ENCODE measurements around the gene LRRC36.
A peak's percentile ranks its signal among the peaks of the same experiment; 100 is the strongest.

LRRC36 gene

GRCh38 chr16:67425580-67425979 lies 99.0 kb downstream of the LRRC36 start:
- no peaks in the 10 kb centered on the region for H3K36me3 Mint-ChIP-seq
- no peak overlapping the region for H3K4me3 Mint-ChIP-seq
- H3K9me3 Mint-ChIP-seq (ENCODE audit: low read depth) = no peaks in the 10 kb centered on the region
- peaks cover 17% of the 10 kb centered on the region for H3K27me3 Mint-ChIP-seq
- H3K27ac Mint-ChIP-seq = no peak overlapping the region
- H3K4me1 Mint-ChIP-seq (ENCODE audit: low read depth) = peaks cover 2% of the 10 kb centered on the region

- H3K4me1 Mint-ChIP-seq (ENCODE audit: low read depth) = peaks cover 2% of the 10 kb centered on the region
- H3K4me3 Mint-ChIP-seq = no peak overlapping the region
- H3K27me3 Mint-ChIP-seq = peaks cover 17% of the 10 kb centered on the region
- H3K27ac Mint-ChIP-seq = no peak overlapping the region
- H3K36me3 Mint-ChIP-seq = no peaks in the 10 kb centered on the region
- no peaks in the 10 kb centered on the region for H3K9me3 Mint-ChIP-seq (ENCODE audit: low read depth)
Measured at GRCh38 chr16:67426022-67426421, 99.4 kb downstream of the LRRC36 start.

DNA sequence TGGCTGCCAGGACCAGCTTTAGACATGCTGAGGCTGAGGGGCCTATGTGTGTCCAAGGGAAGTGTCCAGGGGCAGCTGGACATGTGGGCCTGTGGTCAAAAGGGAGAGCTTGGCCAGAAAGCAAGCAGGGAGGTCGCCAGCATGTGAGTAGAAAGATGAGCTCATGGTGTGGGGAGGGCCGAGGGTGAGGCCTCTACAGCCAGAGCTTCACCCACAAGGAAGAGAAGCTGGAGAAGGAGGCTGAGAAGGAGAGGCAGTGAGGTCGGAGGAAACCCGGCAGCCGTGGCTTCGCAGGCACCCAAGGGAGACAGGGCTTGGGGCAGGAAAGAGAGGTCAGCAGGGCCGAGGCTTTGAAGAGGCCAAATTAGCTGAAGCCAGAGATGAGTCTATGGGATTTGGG lies 100.3 kb downstream of the LRRC36 start:
- peaks cover 6% of the 10 kb centered on the region for H3K4me1 Mint-ChIP-seq (ENCODE audit: low read depth)
- H3K9me3 Mint-ChIP-seq (ENCODE audit: low read depth) = no peaks in the 10 kb centered on the region
- no peaks in the 10 kb centered on the region for H3K36me3 Mint-ChIP-seq
- peaks cover 17% of the 10 kb centered on the region for H3K27me3 Mint-ChIP-seq
- H3K4me3 Mint-ChIP-seq = no peak overlapping the region
- H3K27ac Mint-ChIP-seq = no peak overlapping the region

DNA sequence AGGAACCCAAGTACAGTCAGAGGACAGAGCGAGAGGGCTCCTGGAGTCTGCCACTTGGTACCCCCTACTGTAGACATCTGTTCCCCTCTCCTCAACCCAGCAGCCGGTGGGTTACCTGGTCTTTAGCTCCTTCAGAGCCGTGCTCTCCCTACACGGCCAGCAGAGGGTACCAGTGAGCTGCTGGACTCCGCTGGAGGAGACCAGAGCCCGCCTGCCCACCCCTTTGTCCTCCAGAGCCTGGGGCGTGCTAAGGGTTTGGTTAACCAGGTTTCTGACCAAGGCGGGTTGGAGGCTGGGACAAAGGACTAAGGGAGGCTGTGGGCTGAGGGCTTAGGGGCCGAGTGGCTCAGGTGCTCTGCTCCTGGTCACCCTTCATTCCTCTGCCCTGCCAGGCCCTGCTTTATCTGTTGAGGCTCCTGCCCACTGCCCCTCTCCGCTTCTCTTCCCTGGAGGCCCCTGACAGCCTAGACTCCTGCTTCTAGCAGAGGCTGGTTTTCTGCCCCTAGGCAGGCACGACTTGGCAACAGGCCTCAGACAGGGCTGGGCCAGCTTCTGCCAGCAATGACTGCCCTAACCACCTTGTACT lies 101.6 kb downstream of the LRRC36 start:
- no peaks in the 10 kb centered on the region for H3K9me3 Mint-ChIP-seq (ENCODE audit: low read depth)
- H3K27ac Mint-ChIP-seq = no peak overlapping the region
- no peaks in the 10 kb centered on the region for H3K36me3 Mint-ChIP-seq
- H3K4me3 Mint-ChIP-seq = no peak overlapping the region
- H3K27me3 Mint-ChIP-seq = peaks cover 18% of the 10 kb centered on the region
- H3K4me1 Mint-ChIP-seq (ENCODE audit: low read depth) = peaks cover 10% of the 10 kb centered on the region

- H3K27me3 Mint-ChIP-seq = peaks cover 18% of the 10 kb centered on the region
- peak overlapping the region; percentile 84 for H3K4me3 Mint-ChIP-seq
- H3K9me3 Mint-ChIP-seq (ENCODE audit: low read depth) = no peaks in the 10 kb centered on the region
- no peaks in the 10 kb centered on the region for H3K36me3 Mint-ChIP-seq
- no peak overlapping the region for H3K27ac Mint-ChIP-seq
- peaks cover 11% of the 10 kb centered on the region for H3K4me1 Mint-ChIP-seq (ENCODE audit: low read depth)
Measured at GRCh38 chr16:67429053-67429798, 102.6 kb downstream of the LRRC36 start.

- Mint-ChIP-seq H3K4me1 (ENCODE audit: low read depth) (peaks cover 11% of the 10 kb centered on the region), H3K27ac (peak overlapping the region; percentile 73), H3K36me3 (no peaks in the 10 kb centered on the region), H3K4me3 (peak overlapping the region; percentile 84), H3K27me3 (peaks cover 18% of the 10 kb centered on the region), H3K9me3 (ENCODE audit: low read depth) (no peaks in the 10 kb centered on the region)
Measured at GRCh38 chr16:67429799-67430503, 103.3 kb downstream of the LRRC36 start.

- H3K27ac Mint-ChIP-seq = peak overlapping the region; percentile 73
- peaks cover 11% of the 10 kb centered on the region for H3K4me1 Mint-ChIP-seq (ENCODE audit: low read depth)
- H3K9me3 Mint-ChIP-seq (ENCODE audit: low read depth) = no peaks in the 10 kb centered on the region
- peaks cover 16% of the 10 kb centered on the region for H3K27me3 Mint-ChIP-seq
- H3K4me3 Mint-ChIP-seq = peak overlapping the region; percentile 84
- H3K36me3 Mint-ChIP-seq = no peaks in the 10 kb centered on the region
Measured at GRCh38 chr16:67430504-67430976, 103.9 kb downstream of the LRRC36 start.

- H3K27me3 Mint-ChIP-seq = peaks cover 16% of the 10 kb centered on the region
- H3K4me1 Mint-ChIP-seq (ENCODE audit: low read depth) = peaks cover 11% of the 10 kb centered on the region
- peak within 1 kb of the TSS; percentile 73 for H3K27ac Mint-ChIP-seq
- H3K36me3 Mint-ChIP-seq = no peaks in the 10 kb centered on the region
- no peaks in the 10 kb centered on the region for H3K9me3 Mint-ChIP-seq (ENCODE audit: low read depth)
- peak within 1 kb of the TSS; percentile 84 for H3K4me3 Mint-ChIP-seq
Measured at GRCh38 chr16:67430977-67431774, 104.6 kb downstream of the LRRC36 start, which contains the start of gene HSD11B2. Gene HSD11B2 (plus strand): TSS chr16:67431121. CDS start chr16:67431249, 128 bp downstream.

- peak overlapping the region; percentile 69 for H3K4me3 Mint-ChIP-seq
- no peak overlapping the region for H3K27ac Mint-ChIP-seq
- H3K36me3 Mint-ChIP-seq = no peaks in the 10 kb centered on the region
- H3K27me3 Mint-ChIP-seq = peaks cover 12% of the 10 kb centered on the region
- no peaks in the 10 kb centered on the region for H3K9me3 Mint-ChIP-seq (ENCODE audit: low read depth)
- H3K4me1 Mint-ChIP-seq (ENCODE audit: low read depth) = peaks cover 11% of the 10 kb centered on the region
Measured at GRCh38 chr16:67431775-67432505, 105.3 kb downstream of the LRRC36 start.

DNA sequence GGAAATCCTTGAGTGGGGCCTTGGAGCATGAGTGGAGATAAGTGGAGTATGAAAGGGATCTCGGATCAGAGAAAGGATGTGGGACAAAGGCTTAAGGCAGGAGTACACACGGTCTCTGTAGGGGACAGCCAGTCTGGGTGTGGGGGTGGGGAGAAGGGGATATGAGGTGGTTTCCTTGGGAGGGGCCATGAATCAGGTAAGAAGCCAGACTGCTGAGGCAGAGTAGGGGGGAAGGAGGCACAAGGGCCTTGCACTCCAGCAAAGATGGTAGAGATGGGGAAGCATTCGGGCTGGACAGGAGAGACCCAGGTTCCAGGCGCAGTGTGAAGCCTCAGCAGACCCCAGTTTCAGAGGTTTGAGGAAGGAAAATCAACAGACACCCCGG lies 105.9 kb downstream of the LRRC36 start:
- H3K4me3 Mint-ChIP-seq = peak overlapping the region; percentile 61
- no peak overlapping the region for H3K27ac Mint-ChIP-seq
- peaks cover 9% of the 10 kb centered on the region for H3K27me3 Mint-ChIP-seq
- peaks cover 11% of the 10 kb centered on the region for H3K4me1 Mint-ChIP-seq (ENCODE audit: low read depth)
- no peaks in the 10 kb centered on the region for H3K9me3 Mint-ChIP-seq (ENCODE audit: low read depth)
- H3K36me3 Mint-ChIP-seq = no peaks in the 10 kb centered on the region

DNA sequence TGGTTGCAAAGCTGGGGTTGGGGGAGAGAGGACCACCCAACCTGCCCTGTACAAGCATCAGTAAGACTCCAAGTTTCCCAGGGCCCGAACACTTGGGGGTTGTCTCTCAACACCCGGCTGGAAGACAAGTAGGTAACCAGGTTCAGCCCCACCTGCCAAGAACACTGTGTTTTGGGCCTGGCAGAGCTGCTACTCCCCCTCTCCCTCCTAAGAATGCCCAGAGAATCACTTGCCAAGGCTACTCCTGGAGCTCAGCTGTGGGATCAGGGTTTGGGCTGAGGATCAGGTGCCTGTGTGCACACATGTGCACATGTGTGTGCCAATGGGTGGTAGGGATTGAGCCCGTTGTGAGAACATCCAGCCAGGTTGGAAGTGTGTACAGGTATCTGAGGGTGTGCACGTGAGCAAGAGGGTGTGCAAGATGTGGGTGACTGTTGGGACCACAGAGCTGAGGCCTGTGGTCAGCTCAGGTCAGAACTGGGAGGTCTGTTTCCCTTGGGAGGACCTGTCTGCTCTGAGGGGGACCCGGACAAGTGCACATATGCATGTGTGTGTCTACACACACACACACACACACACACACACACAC lies 106.6 kb downstream of the LRRC36 start:
- Mint-ChIP-seq H3K4me3 (no peak overlapping the region), H3K9me3 (ENCODE audit: low read depth) (no peaks in the 10 kb centered on the region), H3K36me3 (no peaks in the 10 kb centered on the region), H3K4me1 (ENCODE audit: low read depth) (peaks cover 11% of the 10 kb centered on the region), H3K27ac (no peak overlapping the region), H3K27me3 (peaks cover 9% of the 10 kb centered on the region)
